GM23338 (cell line): ENCODE results near the gene RXRA. TPM values are rescaled to one million over a fixed set of nuclear protein-coding genes. Genes with fewer than 3 reads are reported as not detected.
"Not testable (repeated sequence)": the region's sequence is repeated elsewhere in the genome, so short reads cannot be mapped to it uniquely, and the experiment has no call there.

ENCODE experiments used
- ATAC-seq: fragments of 200-7000 bp; cut with Tn5 transposase; 3 replicates; pipeline ENCODE4 v1.9.1; 2020
- DNase-seq: peaks from one replicate; pipeline ENCODE4 v3.0.0-alpha.2; 2015; ENCODE audit warnings: low spot score
- H2AFZ ChIP-seq: fragments of 200-600 bp; sonication (generic); 2 replicates; pipeline ENCODE4 v1.8.0; 2016; ENCODE audit warnings: antibody characterized with exemption, mild to moderate bottlenecking, moderate library complexity
- H3F3A ChIP-seq: fragments of 200-600 bp; sonication (generic); replicated peaks from 2 replicates; pipeline ENCODE4 v1.8.0; 2017; ENCODE audit warnings: antibody characterized with exemption, mixed run types, low read depth
- H3K27ac ChIP-seq: fragments of 200-600 bp; sonication (generic); 2 replicates; pipeline ENCODE4 v1.6.1; 2016; ENCODE audit warnings: low read depth
- H3K27me3 ChIP-seq: fragments of 200-600 bp; sonication (generic); 2 replicates; pipeline ENCODE4 v1.8.0; 2016; ENCODE audit warnings: mild to moderate bottlenecking, mixed run types, moderate library complexity; ENCODE audit not compliant: insufficient read depth
- H3K36me3 ChIP-seq: fragments of 200-600 bp; sonication (generic); 2 replicates; pipeline ENCODE4 v1.8.0; 2016; ENCODE audit warnings: mild to moderate bottlenecking; ENCODE audit not compliant: insufficient read depth
- H3K4me1 ChIP-seq: fragments of 200-600 bp; sonication (generic); 2 replicates; pipeline ENCODE4 v1.8.0; 2016; ENCODE audit warnings: mild to moderate bottlenecking, moderate library complexity; ENCODE audit not compliant: insufficient read depth
- H3K4me2 ChIP-seq: fragments of 200-600 bp; sonication (generic); 2 replicates; pipeline ENCODE4 v1.7.1; 2017; ENCODE audit warnings: mixed run types
- H3K4me3 ChIP-seq: fragments of 200-600 bp; sonication (generic); 2 replicates; pipeline ENCODE4 v1.6.1; 2016; ENCODE audit warnings: mixed run types
- H3K79me2 ChIP-seq: fragments of 200-600 bp; sonication (generic); replicated peaks from 2 replicates; pipeline ENCODE4 v1.8.0; 2017; ENCODE audit warnings: mild to moderate bottlenecking; ENCODE audit not compliant: insufficient read depth
- H3K9me2 ChIP-seq: fragments of 200-600 bp; sonication (generic); 2 replicates; pipeline ENCODE4 v1.8.0; 2017; ENCODE audit not compliant: insufficient read depth
- H4K20me1 ChIP-seq: fragments of 200-600 bp; sonication (generic); replicated peaks from 2 replicates; pipeline ENCODE4 v1.8.0; 2017; ENCODE audit warnings: mild to moderate bottlenecking; ENCODE audit not compliant: insufficient read depth
- H3K27ac Mint-ChIP-seq: 2 replicates; pipeline ENCODE4 v1.8.0; 2020; ENCODE audit warnings: inconsistent platforms, mild to moderate bottlenecking, moderate library complexity, mixed read lengths
- H3K27me3 Mint-ChIP-seq: 3 replicates; pipeline ENCODE4 v1.8.0; 2022; ENCODE audit warnings: low read depth, mild to moderate bottlenecking, moderate library complexity, mixed read lengths, inconsistent platforms; ENCODE audit not compliant: insufficient read depth, poor library complexity
- H3K36me3 Mint-ChIP-seq: 3 replicates; pipeline ENCODE4 v1.8.0; 2021; ENCODE audit warnings: low read depth, mild to moderate bottlenecking, inconsistent platforms, moderate library complexity, mixed read lengths
- H3K4me1 Mint-ChIP-seq: 3 replicates; pipeline ENCODE4 v1.8.0; 2020; ENCODE audit warnings: mild to moderate bottlenecking, inconsistent platforms, mixed read lengths
- H3K4me3 Mint-ChIP-seq: 3 replicates; pipeline ENCODE4 v1.8.0; 2021; ENCODE audit warnings: moderate library complexity, mild to moderate bottlenecking, inconsistent platforms, mixed read lengths
- H3K9me3 Mint-ChIP-seq: 3 replicates; pipeline ENCODE4 v1.8.0; 2020; ENCODE audit warnings: moderate library complexity, mild to moderate bottlenecking, inconsistent platforms, mixed read lengths
- REST ChIP-seq: IDR thresholded peaks from one replicate; pipeline ENCODE4 v1.6.1; 2018; ENCODE audit warnings: antibody characterized with exemption; ENCODE audit not compliant: unreplicated experiment
- ZNF331 ChIP-seq: fragments of 250-450 bp; sonication (Bioruptor Pico); IDR thresholded peaks from 2 replicates; pipeline ENCODE4 v1.5.0; 2020; ENCODE audit warnings: low read depth, mild to moderate bottlenecking, moderate library complexity
- polyA plus RNA-seq: library from polyadenylated mRNA; unstranded; fragments of >200 nt; fragmentation: Nextera tagmentation; extraction: Ambion mirVana; gene quantifications from 2 replicates; pipeline ENCODE4 v1.2.1, GENCODE V29; 2016
- total RNA-seq: library from RNA; depleted of rRNA; stranded (reverse); fragments of >200 nt; shearing (Covaris generic); gene quantifications from 2 replicates; pipeline ENCODE4 v1.2.3, GENCODE V29; 2014

Gene RXRA
- total and polyA plus RNA-seq, 2 experiments from 2014 or later: 4.9 to 17.9 TPM

GRCh38 chr9:134306636-134307600 lies 19.3 kb upstream of the RXRA start:
- no peak for TF ChIP-seq ZNF331 (CRISPR knock-in tag)
- H3K36me3 ChIP-seq: no peaks in the 10 kb centered on the region; the same call in 1 of the 2 replicates
- H3K9me2 ChIP-seq: peaks cover 4% of the 10 kb centered on the region
- no peak overlapping the region for H3K27ac ChIP-seq
- peaks cover 6% of the 10 kb centered on the region; the same call in 1 of the 3 replicates for H3K9me3 Mint-ChIP-seq
- H3K27ac Mint-ChIP-seq: no peak overlapping the region
- H3K4me1 ChIP-seq: no peaks in the 10 kb centered on the region
- no peaks in the 10 kb centered on the region for H3K27me3 ChIP-seq
- H3K79me2 ChIP-seq: no peaks in the 10 kb centered on the region
- no peak overlapping the region for H3K4me2 ChIP-seq
- ATAC-seq (no peak), DNase-seq (no peak)
- H2AFZ ChIP-seq: no peak overlapping the region
- no peaks in the 10 kb centered on the region for H4K20me1 ChIP-seq
- no peak overlapping the region for H3K4me3 ChIP-seq
- no peaks in the 10 kb centered on the region for H3F3A ChIP-seq
- no peak overlapping the region for H3K4me3 Mint-ChIP-seq
- H3K36me3 Mint-ChIP-seq: no peaks in the 10 kb centered on the region
- H3K27me3 Mint-ChIP-seq: peaks cover 2% of the 10 kb centered on the region
- no peaks in the 10 kb centered on the region for H3K4me1 Mint-ChIP-seq

DNA sequence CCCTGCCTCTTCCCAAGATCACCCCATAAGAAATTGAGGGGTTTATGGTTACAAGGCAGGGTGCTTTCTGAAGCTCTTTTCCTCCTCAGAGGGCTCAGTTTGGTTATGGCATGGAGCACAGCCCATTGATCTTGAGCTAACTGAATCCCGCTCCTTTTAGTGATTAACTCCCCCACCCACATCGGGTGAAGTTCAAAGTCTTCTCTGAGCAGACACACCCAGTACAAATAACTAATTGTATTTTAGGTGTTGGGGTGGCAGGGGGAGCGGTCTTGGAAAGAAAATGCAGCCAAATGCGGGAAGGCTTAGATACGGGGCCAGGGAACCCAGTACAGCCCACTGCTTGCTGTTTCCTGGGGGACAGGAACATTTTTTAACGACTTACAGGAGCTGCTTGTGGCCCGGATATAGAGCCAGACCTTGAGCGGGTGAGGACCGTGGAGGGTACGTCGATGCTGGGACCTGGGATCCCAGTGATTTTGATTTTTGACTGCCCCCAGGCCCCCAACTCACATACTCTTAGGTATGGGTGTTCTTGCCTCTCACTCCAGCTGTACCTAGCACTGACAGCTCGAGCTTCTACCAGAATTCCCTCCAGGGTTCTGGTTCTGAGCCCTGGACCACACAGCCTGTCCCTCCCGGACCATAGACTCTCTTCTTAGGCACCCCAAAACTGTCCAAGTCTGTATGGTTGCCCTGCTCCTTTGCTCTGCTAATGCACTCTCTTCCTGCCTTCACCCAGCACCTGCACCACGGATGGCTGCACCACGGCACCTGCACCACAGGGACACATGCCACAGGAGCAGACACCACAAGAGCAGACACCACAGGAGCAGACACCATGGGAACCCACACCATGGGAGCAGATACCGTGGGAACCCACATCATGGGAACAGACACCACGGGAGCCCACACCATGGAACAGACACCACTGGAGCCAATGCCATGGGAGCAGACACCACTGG lies 18.3 kb upstream of the RXRA start:
- Histone ChIP-seq H3K36me3 (no peaks in the 10 kb centered on the region; the same call in 1 of the 2 replicates), H2AFZ (no peak overlapping the region), H3K79me2 (no peaks in the 10 kb centered on the region), H3K27ac (no peak overlapping the region), H3K4me1 (no peaks in the 10 kb centered on the region), H3K4me3 (no peak overlapping the region), H3F3A (no peaks in the 10 kb centered on the region), H4K20me1 (no peaks in the 10 kb centered on the region), H3K9me2 (peaks cover 4% of the 10 kb centered on the region), H3K4me2 (no peak overlapping the region), H3K27me3 (no peaks in the 10 kb centered on the region)
- no peak overlapping the region for H3K4me3 Mint-ChIP-seq
- H3K27me3 Mint-ChIP-seq: peaks cover 3% of the 10 kb centered on the region
- DNase-seq: no peak
- H3K36me3 Mint-ChIP-seq: no peaks in the 10 kb centered on the region
- no peak overlapping the region for H3K27ac Mint-ChIP-seq
- H3K4me1 Mint-ChIP-seq: no peaks in the 10 kb centered on the region
- no peak for ATAC-seq
- no peak for TF ChIP-seq REST
- peaks cover 8% of the 10 kb centered on the region; the same call in 2 of the 3 replicates for H3K9me3 Mint-ChIP-seq

DNA sequence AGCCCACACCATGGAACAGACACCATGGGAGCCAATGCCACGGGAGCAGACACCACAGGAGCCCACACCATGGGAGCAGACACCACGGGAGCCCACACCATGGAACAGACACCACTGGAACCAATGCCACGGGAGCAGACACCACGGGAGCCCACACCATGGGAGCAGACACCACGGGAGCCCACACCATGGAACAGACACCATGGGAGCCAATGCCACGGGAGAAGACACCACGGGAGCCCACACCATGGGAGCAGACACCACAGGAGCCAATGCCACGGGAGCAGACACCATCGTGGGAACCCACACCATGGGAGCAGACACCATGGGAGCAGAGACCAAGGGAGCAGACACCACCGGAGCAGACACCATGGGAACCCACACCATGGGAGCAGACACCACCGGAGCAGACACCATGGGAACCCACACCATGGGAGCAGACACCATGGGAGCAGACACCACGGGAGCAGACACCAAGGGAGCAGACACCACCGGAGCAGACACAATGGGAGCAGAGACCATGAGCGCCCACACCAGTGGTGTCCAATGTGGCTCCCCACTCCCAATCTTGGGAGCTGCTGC lies 17.5 kb upstream of the RXRA start:
- not testable (repeated sequence) for ATAC-seq, H3K27me3 Mint-ChIP-seq

More for the DNA sequence above, 17.5 kb upstream of the RXRA start:
- not testable (repeated sequence) for H3K4me3 ChIP-seq, H3K9me3 Mint-ChIP-seq, H4K20me1 ChIP-seq, H3K36me3 ChIP-seq, H3K4me1 ChIP-seq, H3K27ac Mint-ChIP-seq, H3K4me3 Mint-ChIP-seq, H3K4me1 Mint-ChIP-seq, H3K36me3 Mint-ChIP-seq, H3K27ac ChIP-seq, H3F3A ChIP-seq, H3K9me2 ChIP-seq, H3K27me3 ChIP-seq, H2AFZ ChIP-seq, H3K4me2 ChIP-seq, DNase-seq, H3K79me2 ChIP-seq
